Measurements from ENCODE around the gene KRT71.

KRT71 gene

DNA sequence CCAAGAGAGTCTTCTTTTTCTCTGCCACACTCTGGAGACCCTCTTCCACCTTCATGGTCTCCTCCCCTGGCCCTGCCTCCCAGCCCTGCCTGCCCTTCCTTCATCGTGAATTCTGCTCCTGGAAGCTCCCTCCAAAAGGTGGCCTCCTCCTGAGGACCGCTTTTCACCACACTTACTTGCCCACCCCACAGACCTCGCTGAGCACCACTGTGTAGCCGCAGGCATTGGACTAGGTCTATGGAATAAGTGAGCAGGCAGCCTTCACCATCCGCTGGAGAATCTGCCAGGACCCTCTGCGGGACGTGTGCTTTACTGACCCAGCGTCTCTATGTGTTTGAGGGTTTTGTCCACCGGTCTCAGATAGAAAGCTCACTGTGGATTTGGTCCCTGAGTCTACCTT, 23.1 kb downstream of the KRT71 start:
- no peaks in the 10 kb centered on the region; the same call in 1 of the 2 replicates for H3K27me3 ChIP-seq (ENCODE audit: insufficient read depth, low read length)
- TF ChIP-seq, protein P1, sequence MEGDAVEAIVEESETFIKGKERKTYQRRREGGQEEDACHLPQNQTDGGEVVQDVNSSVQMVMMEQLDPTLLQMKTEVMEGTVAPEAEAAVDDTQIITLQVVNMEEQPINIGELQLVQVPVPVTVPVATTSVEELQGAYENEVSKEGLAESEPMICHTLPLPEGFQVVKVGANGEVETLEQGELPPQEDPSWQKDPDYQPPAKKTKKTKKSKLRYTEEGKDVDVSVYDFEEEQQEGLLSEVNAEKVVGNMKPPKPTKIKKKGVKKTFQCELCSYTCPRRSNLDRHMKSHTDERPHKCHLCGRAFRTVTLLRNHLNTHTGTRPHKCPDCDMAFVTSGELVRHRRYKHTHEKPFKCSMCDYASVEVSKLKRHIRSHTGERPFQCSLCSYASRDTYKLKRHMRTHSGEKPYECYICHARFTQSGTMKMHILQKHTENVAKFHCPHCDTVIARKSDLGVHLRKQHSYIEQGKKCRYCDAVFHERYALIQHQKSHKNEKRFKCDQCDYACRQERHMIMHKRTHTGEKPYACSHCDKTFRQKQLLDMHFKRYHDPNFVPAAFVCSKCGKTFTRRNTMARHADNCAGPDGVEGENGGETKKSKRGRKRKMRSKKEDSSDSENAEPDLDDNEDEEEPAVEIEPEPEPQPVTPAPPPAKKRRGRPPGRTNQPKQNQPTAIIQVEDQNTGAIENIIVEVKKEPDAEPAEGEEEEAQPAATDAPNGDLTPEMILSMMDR (IDR thresholded peaks at IDR 0.05; ENCODE audit: low read length), result no peak
- TF ChIP-seq EZH2 (IDR thresholded peaks at IDR 0.05; ENCODE audit: borderline replicate concordance, low read length), result no peak
- H3K9me3 ChIP-seq (ENCODE audit: low read length), result no peaks in the 10 kb centered on the region
- H3K9me2 ChIP-seq (ENCODE audit: low read depth, low read length), result no peaks in the 10 kb centered on the region
- H3K36me3 ChIP-seq (ENCODE audit: insufficient read depth, low read length), result no peaks in the 10 kb centered on the region
- H3K79me2 ChIP-seq (ENCODE audit: insufficient read depth, low read length), result no peaks in the 10 kb centered on the region
- no peaks in the 10 kb centered on the region for H3F3A ChIP-seq (ENCODE audit: insufficient read depth, low read length)
- no peak overlapping the region for H2AFZ ChIP-seq (ENCODE audit: low read length)
- no peak overlapping the region for H3K4me3 ChIP-seq (ENCODE audit: low read depth, low read length, poor library complexity, severe bottlenecking)
- no peak overlapping the region for H3K27ac ChIP-seq (ENCODE audit: low read depth, low read length, poor library complexity, severe bottlenecking)
- no peak overlapping the region for H3K9ac ChIP-seq (ENCODE audit: low read length)
- H3K4me1 ChIP-seq (ENCODE audit: insufficient read depth, low read length, severe bottlenecking), result no peaks in the 10 kb centered on the region
- no peaks in the 10 kb centered on the region for H4K20me1 ChIP-seq (ENCODE audit: insufficient read depth, low read length)
- H3K4me2 ChIP-seq (ENCODE audit: low read length), result no peak overlapping the region

DNA sequence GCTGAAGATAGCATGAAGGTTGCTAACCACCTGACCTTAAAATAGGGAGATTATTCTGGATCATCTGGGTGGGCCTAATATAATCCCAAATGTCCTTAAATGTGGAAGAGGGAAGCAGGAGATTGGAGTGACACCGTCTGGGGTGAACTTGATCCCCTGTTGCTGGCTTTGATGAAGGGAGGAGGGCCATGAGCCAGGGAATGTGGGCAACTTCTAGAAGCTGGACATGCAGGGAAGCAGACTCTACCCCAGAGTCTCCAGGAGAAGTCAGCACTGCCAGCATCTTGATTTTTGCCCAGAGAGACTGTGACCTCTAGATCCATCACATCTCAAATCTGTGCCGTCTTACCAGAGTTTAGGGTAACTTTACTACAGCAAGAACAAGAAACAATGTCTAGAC, 23.5 kb downstream of the KRT71 start:
- Histone ChIP-seq H3K27ac (ENCODE audit: low read depth, low read length, poor library complexity, severe bottlenecking) (no peak overlapping the region), H3K4me3 (ENCODE audit: low read depth, low read length, poor library complexity, severe bottlenecking) (no peak overlapping the region), H2AFZ (ENCODE audit: low read length) (no peak overlapping the region), H3K4me2 (ENCODE audit: low read length) (no peak overlapping the region), H3K9me2 (ENCODE audit: low read depth, low read length) (no peaks in the 10 kb centered on the region), H3F3A (ENCODE audit: insufficient read depth, low read length) (no peaks in the 10 kb centered on the region), H3K36me3 (ENCODE audit: insufficient read depth, low read length) (no peaks in the 10 kb centered on the region), H3K27me3 (ENCODE audit: insufficient read depth, low read length) (no peaks in the 10 kb centered on the region; the same call in 1 of the 2 replicates), H4K20me1 (ENCODE audit: insufficient read depth, low read length) (no peaks in the 10 kb centered on the region), H3K79me2 (ENCODE audit: insufficient read depth, low read length) (no peaks in the 10 kb centered on the region), H3K4me1 (ENCODE audit: insufficient read depth, low read length, severe bottlenecking) (no peaks in the 10 kb centered on the region), H3K9me3 (ENCODE audit: low read length) (no peaks in the 10 kb centered on the region), H3K9ac (ENCODE audit: low read length) (no peak overlapping the region)
- TF ChIP-seq EZH2 (IDR thresholded peaks at IDR 0.05; ENCODE audit: borderline replicate concordance, low read length), result no peak
- TF ChIP-seq, protein P1 (IDR thresholded peaks at IDR 0.05; ENCODE audit: low read length), result no peak

DNA sequence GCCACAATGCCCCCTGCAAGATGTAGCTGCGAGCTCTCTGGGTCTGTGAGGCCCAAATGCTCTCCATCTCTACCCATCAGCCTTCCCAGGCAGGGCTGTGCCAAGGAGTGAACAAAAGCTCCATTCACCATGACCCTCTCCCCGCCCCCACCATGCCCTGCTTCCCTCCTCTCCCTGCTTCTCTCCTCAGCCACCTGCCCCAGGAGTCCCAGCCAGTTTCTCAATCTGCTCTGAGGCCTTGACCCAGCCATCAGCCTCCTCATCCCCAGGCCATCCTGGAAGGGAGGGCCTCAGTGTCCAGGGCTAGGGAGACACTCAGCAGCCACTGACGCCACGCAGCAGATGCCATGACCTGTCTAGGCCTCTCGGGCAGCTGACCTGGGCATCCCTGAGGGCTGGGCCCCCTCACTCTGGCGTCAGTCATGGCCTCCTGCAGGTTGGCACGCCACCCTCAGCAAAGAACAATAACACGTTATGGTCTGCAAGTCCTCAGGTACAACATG, 24.3 kb downstream of the KRT71 start:
- Histone ChIP-seq H3K4me1 (ENCODE audit: insufficient read depth, low read length, severe bottlenecking) (no peaks in the 10 kb centered on the region), H3K9ac (ENCODE audit: low read length) (no peak overlapping the region), H3K9me3 (ENCODE audit: low read length) (no peaks in the 10 kb centered on the region), H3F3A (ENCODE audit: insufficient read depth, low read length) (no peaks in the 10 kb centered on the region), H3K4me3 (ENCODE audit: low read depth, low read length, poor library complexity, severe bottlenecking) (no peak overlapping the region), H2AFZ (ENCODE audit: low read length) (no peak overlapping the region), H3K4me2 (ENCODE audit: low read length) (no peak overlapping the region), H4K20me1 (ENCODE audit: insufficient read depth, low read length) (no peaks in the 10 kb centered on the region), H3K27me3 (ENCODE audit: insufficient read depth, low read length) (peaks cover 3% of the 10 kb centered on the region; the same call in 1 of the 2 replicates), H3K36me3 (ENCODE audit: insufficient read depth, low read length) (no peaks in the 10 kb centered on the region), H3K79me2 (ENCODE audit: insufficient read depth, low read length) (no peaks in the 10 kb centered on the region), H3K9me2 (ENCODE audit: low read depth, low read length) (no peaks in the 10 kb centered on the region), H3K27ac (ENCODE audit: low read depth, low read length, poor library complexity, severe bottlenecking) (no peak overlapping the region)
- TF ChIP-seq, protein P1 (IDR thresholded peaks at IDR 0.05; ENCODE audit: low read length), result no peak
- TF ChIP-seq EZH2 (IDR thresholded peaks at IDR 0.05; ENCODE audit: borderline replicate concordance, low read length), result no peak

Data from OCI-LY1 (cell line).